Heart left ventricle (tissue), 16 donors: Measurements from ENCODE around the gene KIF26A. TPM values are rescaled to one million over a fixed set of nuclear protein-coding genes. Genes with fewer than 3 reads are reported as not detected.

ENCODE experiments used
- ATAC-seq, 4 donors: fragments of 200-7000 bp; cut with Tn5 transposase; one replicate each; pipeline ENCODE4 v1.9.1; 2020 to 2022; ENCODE audit warnings: moderate library complexity in 4 of 4, mild to moderate bottlenecking in 3 of 4, moderate number of reproducible peaks in 1 of 4
- DNase-seq, 5 donors: peaks; one replicate each; pipeline ENCODE4 v3.0.0-alpha.2; 2020
- H3K27ac ChIP-seq, 12 donors: fragments of 200-600 bp; sonication (generic) in 4 of 12; one replicate each; pipeline versions ENCODE4 v1.5.0 to v1.8.0; 2016 to 2022; ENCODE audit warnings: mild to moderate bottlenecking in 2 of 12
- H3K27me3 ChIP-seq, 9 donors: fragments of 200-600 bp; sonication (generic) in 2 of 9; one replicate each; pipeline versions ENCODE4 v1.5.1 to v1.8.0; 2016 to 2022; ENCODE audit warnings: mild to moderate bottlenecking in 3 of 9
- H3K36me3 ChIP-seq, 9 donors: fragments of 200-600 bp; sonication (generic) in 2 of 9; one replicate each; pipeline versions ENCODE4 v1.5.0 to v1.8.0; 2018 to 2022; ENCODE audit warnings: mild to moderate bottlenecking in 2 of 9
- H3K4me1 ChIP-seq, 12 donors: fragments of 200-600 bp; sonication (generic) in 4 of 12; one replicate each; pipeline versions ENCODE4 v1.5.0 to v1.8.0; 2016 to 2022; ENCODE audit warnings: mild to moderate bottlenecking in 3 of 12
- H3K4me3 ChIP-seq, 12 donors: fragments of 200-600 bp; sonication (generic) in 4 of 12; one replicate each; pipeline versions ENCODE4 v1.5.0 to v1.8.0; 2017 to 2022; ENCODE audit warnings: mild to moderate bottlenecking in 9 of 12, moderate library complexity in 4 of 12
- H3K9me3 ChIP-seq, 12 donors: fragments of 200-600 bp; sonication (generic) in 4 of 12; one replicate each; pipeline versions ENCODE4 v1.5.0 to v1.8.0; 2016 to 2022; ENCODE audit warnings: mild to moderate bottlenecking in 1 of 12
- POLR2A ChIP-seq, 2 donors: fragments of 450-650 bp; IDR thresholded peaks; one replicate each; pipeline ENCODE4 v1.6.1; 2017; ENCODE audit warnings: antibody characterized with exemption in 2 of 2, mild to moderate bottlenecking in 2 of 2, moderate library complexity in 2 of 2
- WGBS, 4 donors: extraction: QIAGEN DNeasy Blood & Tissue Kit in 2 of 4; methylation state at CpG; one replicate each; pipeline versions ENCODE4 v1.1.5 to v1.1.7; 2013 to 2018; 5-methylcytosine and 5-hydroxymethylcytosine counted together
- intact Hi-C, 10 donors: fragments of 100-400 bp; cut with DNase I; formaldehyde crosslinking; loops; one replicate each; pipeline versions ENCODE4 v1.11.1 to v1.14.2; 2022
- polyA plus RNA-seq, 2 donors: library from polyadenylated mRNA; stranded (reverse); fragments of 200-250 nt; gene quantifications; one replicate each; pipeline ENCODE4 v1.2.3, GENCODE V29; 2013
- total RNA-seq, 9 donors: library from RNA; depleted of rRNA in 2 of 9; stranded (reverse); fragments of >200 nt in 2 of 9; fragmentation: NEBNext Ultra II Directional in 3 of 9; extraction: Animal tissue kit (Norgen Biotek cat#: 25700) in 3 of 9; gene quantifications; one replicate each; pipeline versions ENCODE4 v1.1.0 to v1.2.4, GENCODE V29; 2016 to 2023
- TF ChIP-seq, protein P1 (sequence below), 12 donors: fragments of 200-600 bp; sonication (generic) in 4 of 12; IDR thresholded peaks; one replicate each; pipeline versions ENCODE4 v1.5.0 to v1.8.0; 2018 to 2022; ENCODE audit warnings: antibody characterized with exemption in 12 of 12, mild to moderate bottlenecking in 5 of 12
- donor health status: ischemic (EF 13 %, LVEDD 7.1; RV severe dilation, severe dysfunction).
- donor health status: healthy with polysubstance abuse.
- donor health status: DM: no; HTN: yes; CAD: no.
- donor health status: DM: no; HTN: no; CAD: no.
- donor health status: ischemic (EF 25% LVEDD 6.9; RV normal size, moderate dysfunction).
- donor health status: ischemic (EF 25% LVEDD 5.7; RV mildly dilated, moderate dysfunction).
- donor health status: healthy.
- donor health status: DM: yes; HTN: yes; CAD: no.
- donor health status: ischemic (EF 35%, LVEDD 5.7; RV mildly dilated, moderate dysfunction).
- donor health status: nonischemic (EF 11% LVEDD 7.7; RV severe dilation, severe dysfunction).
- donor health status: DM: yes; HTN: yes; CAD: no.
- donor health status: PGD.
- donor health status: ischemic (EF 29% LVEDD 5.4; RV normal size, mild dysfunction).
- donor health status: nonischemic (EF 23%, LVEDD 6.1; RV moderate dilation, normal function).

KIF26A gene
- total and polyA plus RNA-seq, 11 donors: 4.9 to 12.6 (median 7.8) TPM

DNA sequence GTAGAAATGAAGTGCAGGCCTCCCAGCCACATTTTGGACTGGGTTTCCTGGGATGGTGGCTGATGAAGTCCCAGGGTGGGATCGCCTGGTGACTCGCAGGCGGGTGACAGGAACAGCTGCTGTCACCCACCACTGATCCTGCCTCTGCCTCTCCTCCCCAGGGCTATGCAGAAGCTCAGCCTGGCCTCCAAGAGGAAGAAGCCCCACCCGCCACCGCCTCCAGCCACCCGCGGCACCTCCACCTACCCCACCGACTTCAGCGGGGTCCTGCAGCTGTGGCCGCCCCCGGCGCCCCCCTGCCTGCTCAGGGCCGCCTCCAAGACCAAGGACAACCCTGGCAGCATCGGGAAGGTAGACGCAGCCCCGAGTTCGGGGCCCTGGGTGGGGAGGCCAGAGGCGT lies 28.3 kb downstream of the KIF26A start:
- intact Hi-C loops: no loop called here
- peaks cover 0 to 36% (median 22%) of the 10 kb centered on the region in 12 donors for H3K4me1 ChIP-seq
- H3K36me3 ChIP-seq: peaks cover 0 to 10% (median 0%) of the 10 kb centered on the region in 9 donors
- no peak overlapping the region for H3K4me3 ChIP-seq
- no peak overlapping the region for H3K27ac ChIP-seq
- H3K27me3 ChIP-seq: no peaks in the 10 kb centered on the region
- DNase-seq (no peak), ATAC-seq (no peak)
- 86 to 96% (median 88%) methylated on average over 12 to 18 of the region's 18 CpGs for WGBS, 4 donors
- TF ChIP-seq POLR2A (IDR thresholded peaks at IDR 0.05): no peak
- TF ChIP-seq, protein P1, sequence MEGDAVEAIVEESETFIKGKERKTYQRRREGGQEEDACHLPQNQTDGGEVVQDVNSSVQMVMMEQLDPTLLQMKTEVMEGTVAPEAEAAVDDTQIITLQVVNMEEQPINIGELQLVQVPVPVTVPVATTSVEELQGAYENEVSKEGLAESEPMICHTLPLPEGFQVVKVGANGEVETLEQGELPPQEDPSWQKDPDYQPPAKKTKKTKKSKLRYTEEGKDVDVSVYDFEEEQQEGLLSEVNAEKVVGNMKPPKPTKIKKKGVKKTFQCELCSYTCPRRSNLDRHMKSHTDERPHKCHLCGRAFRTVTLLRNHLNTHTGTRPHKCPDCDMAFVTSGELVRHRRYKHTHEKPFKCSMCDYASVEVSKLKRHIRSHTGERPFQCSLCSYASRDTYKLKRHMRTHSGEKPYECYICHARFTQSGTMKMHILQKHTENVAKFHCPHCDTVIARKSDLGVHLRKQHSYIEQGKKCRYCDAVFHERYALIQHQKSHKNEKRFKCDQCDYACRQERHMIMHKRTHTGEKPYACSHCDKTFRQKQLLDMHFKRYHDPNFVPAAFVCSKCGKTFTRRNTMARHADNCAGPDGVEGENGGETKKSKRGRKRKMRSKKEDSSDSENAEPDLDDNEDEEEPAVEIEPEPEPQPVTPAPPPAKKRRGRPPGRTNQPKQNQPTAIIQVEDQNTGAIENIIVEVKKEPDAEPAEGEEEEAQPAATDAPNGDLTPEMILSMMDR (IDR thresholded peaks at IDR 0.05): no peak
- no peaks in the 10 kb centered on the region for H3K9me3 ChIP-seq

DNA sequence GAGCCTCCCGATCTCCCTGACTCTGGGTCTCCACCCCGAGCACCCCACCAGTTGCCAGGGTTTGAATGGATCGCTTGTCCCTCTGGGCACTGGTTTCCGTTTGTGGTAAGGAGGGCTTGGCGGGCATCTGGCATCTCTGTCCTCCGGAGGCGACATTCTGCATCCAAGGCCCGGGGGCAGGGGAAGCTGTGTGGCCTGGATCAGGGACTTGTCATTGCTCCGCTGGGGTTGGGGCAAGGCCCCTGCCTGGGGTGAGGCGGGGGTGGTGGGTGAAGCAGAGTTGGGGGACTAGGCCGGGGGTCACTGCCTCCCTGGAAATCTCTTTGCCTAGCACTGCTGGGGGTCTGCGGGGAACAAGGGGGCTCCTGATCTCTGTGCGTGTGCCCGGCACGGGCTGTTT lies 30.2 kb downstream of the KIF26A start:
- H3K9me3 ChIP-seq: no peaks in the 10 kb centered on the region
- intact Hi-C loops: loop anchor here in 1 of 10 donors (2.0 kb wide), 1 partner anchor 14 kb away; no protein-coding TSS in a partner anchor
- peaks cover 0 to 48% (median 26%) of the 10 kb centered on the region in 12 donors for H3K4me1 ChIP-seq
- WGBS, 4 donors: 89 to 98% (median 93%) methylated on average over 10 to 15 of the region's 15 CpGs
- no peak overlapping the region for H3K4me3 ChIP-seq
- H3K36me3 ChIP-seq: peaks cover 0 to 16% (median 0%) of the 10 kb centered on the region in 9 donors
- H3K27me3 ChIP-seq: no peaks in the 10 kb centered on the region
- peak overlapping the region in 7 of 12 donors; percentile 46 to 76 (median 67) for H3K27ac ChIP-seq
- ATAC-seq (no peak), DNase-seq (no peak)
- TF ChIP-seq, protein P1 (IDR thresholded peaks at IDR 0.05): no peak
- TF ChIP-seq POLR2A (IDR thresholded peaks at IDR 0.05): no peak

DNA sequence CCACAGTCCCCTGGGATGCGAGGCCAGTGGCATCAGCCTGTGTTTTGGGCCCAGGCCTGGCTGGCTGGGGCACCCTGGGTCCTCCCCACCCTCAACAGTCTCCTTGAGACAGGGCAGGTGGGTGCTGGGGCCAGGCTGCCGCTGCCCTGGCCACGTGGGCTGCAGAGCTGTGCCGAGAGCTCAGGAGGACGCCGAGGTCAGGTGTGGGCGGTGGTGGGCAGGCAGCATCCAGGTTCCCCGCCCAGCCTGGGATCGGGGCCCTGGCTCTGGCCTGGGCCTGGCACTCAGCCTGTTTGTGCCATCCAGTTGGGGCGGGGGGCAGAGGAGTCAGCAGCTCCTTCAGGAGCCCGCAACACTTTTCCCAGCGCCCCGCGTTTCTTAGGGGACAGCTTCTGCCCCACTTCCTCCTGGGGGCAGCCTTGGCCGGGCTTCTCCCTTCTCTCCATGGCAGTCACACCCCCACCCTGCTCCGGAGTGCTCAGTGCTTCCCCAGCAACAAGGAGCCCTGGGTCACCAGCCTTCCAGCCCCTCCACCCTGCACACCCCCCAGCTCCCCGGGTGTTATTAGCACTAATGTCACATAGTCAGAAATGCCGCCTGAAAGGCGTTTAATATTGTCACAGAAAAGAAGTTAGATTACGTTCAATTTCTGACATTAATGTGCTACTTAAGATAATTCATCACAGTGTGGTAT lies 30.8 kb downstream of the KIF26A start:
- Histone ChIP-seq H3K4me3 (peak overlapping the region in 1 of 12 donors; percentile 8), H3K27me3 (no peaks in the 10 kb centered on the region), H3K27ac (peak overlapping the region in 11 of 12 donors; percentile 15 to 76 (median 61)), H3K4me1 (peaks cover 0 to 48% (median 26%) of the 10 kb centered on the region in 12 donors), H3K9me3 (no peaks in the 10 kb centered on the region), H3K36me3 (peaks cover 0 to 21% (median 0%) of the 10 kb centered on the region in 9 donors)
- TF ChIP-seq POLR2A (IDR thresholded peaks at IDR 0.05): no peak
- TF ChIP-seq, protein P1 (IDR thresholded peaks at IDR 0.05): no peak
- intact Hi-C loops: loop anchor here in 1 of 10 donors (2.0 kb wide), 1 partner anchor 14 kb away; no protein-coding TSS in a partner anchor
- 69 to 83% (median 72%) methylated on average over 12 to 20 of the region's 20 CpGs for WGBS, 4 donors
- DNase-seq (no peak), ATAC-seq (no peak)

DNA sequence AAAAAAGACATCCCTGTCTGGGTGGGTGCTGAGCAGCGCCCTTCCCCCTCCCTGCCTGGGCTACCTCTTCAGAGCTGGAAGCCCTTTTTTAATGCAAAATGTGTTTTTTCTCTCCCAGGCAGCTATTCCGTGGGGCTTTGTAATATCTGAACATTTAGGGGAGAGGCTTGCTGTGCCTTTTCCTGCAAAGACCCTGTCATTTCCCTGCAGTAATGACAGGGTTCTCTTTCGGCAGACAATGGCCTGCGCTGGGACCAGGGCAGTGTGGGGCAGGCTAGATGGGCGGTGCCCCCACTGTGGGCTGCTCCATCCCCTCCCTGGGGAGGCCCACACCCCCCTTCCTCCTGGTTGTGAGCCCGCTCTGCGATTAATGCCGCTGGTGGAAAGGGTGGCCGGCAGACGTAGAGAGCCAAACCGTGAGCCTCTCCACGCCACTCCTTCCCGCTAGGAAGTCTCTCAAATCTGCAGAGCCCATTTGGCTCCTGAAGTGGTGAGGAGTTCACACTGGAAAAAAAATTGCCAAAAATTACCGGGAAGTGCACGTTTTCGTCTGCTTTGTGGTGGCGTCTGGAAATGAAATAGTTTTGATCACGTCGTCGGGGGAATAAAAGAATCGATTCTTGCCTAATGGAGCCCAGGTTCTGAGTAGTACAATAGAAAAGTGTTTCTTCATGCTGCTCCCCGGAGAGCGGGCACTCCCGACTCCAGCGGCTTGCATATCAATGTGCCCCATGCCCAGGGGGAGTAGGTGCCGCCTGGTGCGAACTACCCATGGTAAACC lies 31.5 kb downstream of the KIF26A start:
- 60 to 66% (median 62%) methylated on average over 27 of the region's 27 CpGs for WGBS, 4 donors
- intact Hi-C loops: loop anchor here in 3 of 10 donors (2.0 to 5.0 kb wide), 3 partner anchors 15 to 33 kb away; partner anchors contain the start of gene KIF26A (in 2 of the 3)
- Histone ChIP-seq H3K4me1 (peaks cover 0 to 48% (median 26%) of the 10 kb centered on the region in 12 donors), H3K9me3 (no peaks in the 10 kb centered on the region), H3K27me3 (no peaks in the 10 kb centered on the region), H3K36me3 (peaks cover 0 to 24% (median 0%) of the 10 kb centered on the region in 9 donors), H3K4me3 (no peak overlapping the region), H3K27ac (peak overlapping the region in 11 of 12 donors; percentile 15 to 76 (median 61))
- ATAC-seq (peak; percentile 28 to 83 (median 54)), DNase-seq (peak in 4 of 5 donors; percentile 60 to 80 (median 64))
- TF ChIP-seq, protein P1 (IDR thresholded peaks at IDR 0.05): no peak
- TF ChIP-seq POLR2A (IDR thresholded peaks at IDR 0.05): no peak
